ENCODE measurements around the gene CREB3L2. TPM values are rescaled to one million over a fixed set of nuclear protein-coding genes. Genes with fewer than 3 reads are reported as not detected.
A peak's percentile ranks its signal among the peaks of the same experiment; 100 is the strongest.

The CREB3L2 gene
- total and polyA plus RNA-seq, 2 of the 13 experiments (the other 11 are each of a cell fraction or from before 2014, with no cell fraction given) = 22.1 to 41.1 TPM

GRCh38 chr7:137850571-137850970 lies 151.3 kb downstream of the CREB3L2 start (continued):
- TF ChIP-seq PHF5A (CRISPR knock-in tag; IDR thresholded peaks at IDR 0.05; ENCODE audit: low read depth, unreplicated experiment) = no peak

DNA sequence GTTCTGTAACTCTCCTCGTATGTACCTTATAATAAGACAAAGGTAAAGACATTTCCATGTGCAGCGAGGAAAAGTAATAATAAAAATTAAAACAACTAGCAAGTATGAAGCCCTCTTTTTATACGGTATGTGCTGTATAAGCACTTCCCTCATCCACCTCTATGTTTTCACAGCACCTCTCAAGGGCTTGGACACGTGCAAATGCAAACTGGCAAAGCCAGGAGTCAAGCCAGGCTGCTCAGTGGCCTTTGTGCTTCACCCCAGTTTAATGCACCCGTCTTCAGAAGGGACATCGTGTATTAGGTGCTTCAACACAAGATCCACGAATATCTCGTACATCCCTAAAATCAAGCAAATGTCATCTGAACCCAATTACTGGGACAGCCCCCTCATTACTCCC lies 153.8 kb downstream of the CREB3L2 start:
- POLR2A ChIA-PET = no interaction called here

GRCh38 chr7:137847568-137848050 lies 154.3 kb downstream of the CREB3L2 start:
- no peak for TF ChIP-seq MTF1 (CRISPR knock-in tag; IDR thresholded peaks at IDR 0.05)
- TF ChIP-seq MAFK (conservative IDR thresholded peaks at IDR 0.05 in 1 of 2, IDR thresholded peaks at IDR 0.05 in 1 of 2; ENCODE audit: low read length in 2 of 2) = peak; percentile 49 to 59; a peak in 2 of 4 replicates
- DNase-seq (ENCODE audit: low spot score) = no peak
- intact Hi-C loops (cut with micrococcal nuclease; ENCODE audit: unreplicated experiment) (loop anchor here (1.0 kb wide), 1 partner anchor 44 kb away; no protein-coding TSS in a partner anchor), in situ Hi-C loops (cut with HindIII; ENCODE audit: extremely low pct_ligation_motif_present, low pct_unique_long_range_greater_than_20kb) (no loop called here)
- no peaks in the 10 kb centered on the region; the same call in 1 of the 2 replicates for H4K20me1 ChIP-seq (ENCODE audit: insufficient read depth, low read length)
- WGBS (ENCODE audit: low lambda C conversion rate) = 95% methylated on average over 18 of the region's 18 CpGs
- H3K4me3 ChIP-seq (replicated peaks in 1 of 3; ENCODE audit: insufficient read depth in 1 of 3, low read depth in 2 of 3, low read length in 3 of 3) = no peak overlapping the region
- H3K79me2 ChIP-seq (ENCODE audit: insufficient read depth, low read length) = no peaks in the 10 kb centered on the region
- no peak; the same call in 2 of the 3 replicates for ATAC-seq
- H3K27ac ChIP-seq (ENCODE audit: extremely low read length, insufficient read depth, low read length) = no peak overlapping the region
- no peak overlapping the region for H3K9ac ChIP-seq (ENCODE audit: insufficient read depth, low read depth, low read length)
- no peak overlapping the region for H2AFZ ChIP-seq (ENCODE audit: low read length)
- H3K4me2 ChIP-seq (ENCODE audit: low read depth, low read length) = no peak overlapping the region
- CTCF ChIA-PET (ENCODE audit: low intra/inter-chr PET ratio, low total read pairs) = no interaction called here
- peaks cover 12% of the 10 kb centered on the region for H3K4me1 ChIP-seq (ENCODE audit: insufficient read depth, low read length)
- no peaks in the 10 kb centered on the region; a peak in 1 of 5 replicates for H3K36me3 ChIP-seq (replicated peaks in 1 of 2; ENCODE audit: control insufficient read depth in 1 of 2, insufficient read depth in 2 of 2, low read length in 2 of 2)
- POLR2A ChIA-PET = no interaction called here
- no peak for FAIRE-seq
- H3K9me3 ChIP-seq (ENCODE audit: low read length) = no peaks in the 10 kb centered on the region
- H3K27me3 ChIP-seq (ENCODE audit: control insufficient read depth in 1 of 2, insufficient read depth in 2 of 2, low read length in 2 of 2) = peaks cover 3 to 29% of the 10 kb centered on the region in 2 experiments; a peak in 4 of 5 replicates
- BruUV-seq (replicated peaks) = no TSS peak

More for the DNA sequence above, 153.8 kb downstream of the CREB3L2 start:
- 71% methylated on average over 8 of the region's 8 CpGs for WGBS (ENCODE audit: low lambda C conversion rate)
- Histone ChIP-seq H3K9ac (ENCODE audit: insufficient read depth, low read depth, low read length) (no peak overlapping the region), H3K4me3 (replicated peaks in 1 of 3; ENCODE audit: insufficient read depth in 1 of 3, low read depth in 2 of 3, low read length in 3 of 3) (no peak overlapping the region), H3K36me3 (replicated peaks in 1 of 2; ENCODE audit: control insufficient read depth in 1 of 2, insufficient read depth in 2 of 2, low read length in 2 of 2) (no peaks in the 10 kb centered on the region; a peak in 1 of 5 replicates), H3K4me2 (ENCODE audit: low read depth, low read length) (no peak overlapping the region), H3K79me2 (ENCODE audit: insufficient read depth, low read length) (no peaks in the 10 kb centered on the region), H4K20me1 (ENCODE audit: insufficient read depth, low read length) (no peaks in the 10 kb centered on the region; the same call in 1 of the 2 replicates), H3K4me1 (ENCODE audit: insufficient read depth, low read length) (peaks cover 12% of the 10 kb centered on the region), H3K27me3 (ENCODE audit: control insufficient read depth in 1 of 2, insufficient read depth in 2 of 2, low read length in 2 of 2) (peaks cover 3 to 29% of the 10 kb centered on the region in 2 experiments; a peak in 4 of 5 replicates), H3K9me3 (ENCODE audit: low read length) (no peaks in the 10 kb centered on the region), H3K27ac (ENCODE audit: extremely low read length, insufficient read depth, low read length) (no peak overlapping the region), H2AFZ (ENCODE audit: low read length) (no peak overlapping the region)
- no peak for DNase-seq (ENCODE audit: low spot score)
- no peak for FAIRE-seq
- peak; percentile 12; the same call in 2 of the 3 replicates for ATAC-seq
- in situ Hi-C loops (cut with HindIII; ENCODE audit: extremely low pct_ligation_motif_present, low pct_unique_long_range_greater_than_20kb) (no loop called here), intact Hi-C loops (cut with micrococcal nuclease; ENCODE audit: unreplicated experiment) (no loop called here)
- CTCF ChIA-PET (ENCODE audit: low intra/inter-chr PET ratio, low total read pairs) = no interaction called here
- BruUV-seq (replicated peaks) = no TSS peak
- 0 out of 4 replicates have a peak, but pooled peaks of 1 of the 2 experiments have one; percentile 28 for TF ChIP-seq MAFK (conservative IDR thresholded peaks at IDR 0.05 in 1 of 2, IDR thresholded peaks at IDR 0.05 in 1 of 2; ENCODE audit: low read length in 2 of 2)
- no peak for TF ChIP-seq ZNF235 (CRISPR knock-in tag; IDR thresholded peaks at IDR 0.05; ENCODE audit: borderline replicate concordance)
